Heart right ventricle (tissue), 16 donors: ENCODE data around the gene AGTR1. TPM values are rescaled to one million over a fixed set of nuclear protein-coding genes. Genes with fewer than 3 reads are reported as not detected.
A peak's percentile ranks its signal among the peaks of the same experiment; 100 is the strongest.
"Not testable (repeated sequence)": the region's sequence is repeated elsewhere in the genome, so short reads cannot be mapped to it uniquely, and the experiment has no call there.

Experiments used
- ATAC-seq, 8 donors: fragments of 200-7000 bp; cut with Tn5 transposase; one replicate each; pipeline ENCODE4 v1.9.1; 2020; ENCODE audit warnings: mild to moderate bottlenecking in 8 of 8, moderate library complexity in 8 of 8, moderate number of reproducible peaks in 1 of 8
- DNase-seq, 2 donors: peaks; one replicate each; pipeline ENCODE4 v3.0.0-alpha.2; 2020
- H3K27ac ChIP-seq, 10 donors: fragments of 200-600 bp; sonication (generic) in 2 of 10; one replicate each; pipeline versions ENCODE4 v1.5.0 to v1.8.0; 2020 to 2022; ENCODE audit warnings: mild to moderate bottlenecking in 3 of 10
- H3K27me3 ChIP-seq, 7 donors: fragments of 200-600 bp; one replicate each; pipeline ENCODE4 v1.8.0; 2021 to 2022; ENCODE audit warnings: mild to moderate bottlenecking in 2 of 7
- H3K36me3 ChIP-seq, 9 donors: fragments of 200-600 bp; sonication (generic) in 1 of 9; one replicate each; pipeline versions ENCODE4 v1.5.0 to v1.8.0; 2020 to 2022; ENCODE audit warnings: mild to moderate bottlenecking in 2 of 9
- H3K4me1 ChIP-seq, 9 donors: fragments of 200-600 bp; sonication (generic) in 1 of 9; one replicate each; pipeline versions ENCODE4 v1.5.0 to v1.8.0; 2020 to 2022; ENCODE audit warnings: mild to moderate bottlenecking in 4 of 9
- H3K4me3 ChIP-seq, 10 donors: fragments of 200-600 bp; sonication (generic) in 2 of 10; one replicate each; pipeline versions ENCODE4 v1.5.0 to v1.8.0; 2020 to 2022; ENCODE audit warnings: mild to moderate bottlenecking in 7 of 10, moderate library complexity in 2 of 10
- H3K9me3 ChIP-seq, 11 donors: fragments of 200-600 bp in 10 of 11; sonication (generic) in 2 of 11; one replicate each; pipeline versions ENCODE4 v1.5.0 to v1.8.0; 2013 to 2022; ENCODE audit warnings: mild to moderate bottlenecking in 2 of 11, control low read depth in 1 of 11, moderate library complexity in 1 of 11
- CTCF ChIP-seq, 9 donors: fragments of 200-600 bp; sonication (generic) in 2 of 9; IDR thresholded peaks; one replicate each; pipeline versions ENCODE4 v1.5.0 to v1.8.0; 2021 to 2022; ENCODE audit warnings: antibody characterized with exemption in 9 of 9, mild to moderate bottlenecking in 5 of 9, moderate library complexity in 1 of 9
- WGBS, 2 donors: extraction: QIAGEN DNeasy Blood & Tissue Kit; methylation state at CpG; one replicate each; pipeline ENCODE4 v1.1.7; 2013; ENCODE audit warnings: inconsistent platforms in 1 of 2; 5-methylcytosine and 5-hydroxymethylcytosine counted together
- intact Hi-C, 10 donors: fragments of 100-400 bp; cut with DNase I; formaldehyde crosslinking; loops; one replicate each; pipeline versions ENCODE4 v1.11.1 to v1.14.2; 2022
- polyA plus RNA-seq, 2 donors: library from polyadenylated mRNA; stranded (reverse); fragments of 200-250 nt; gene quantifications; one replicate each; pipeline ENCODE4 v1.2.3, GENCODE V29; 2013
- total RNA-seq, 10 donors: library from RNA; stranded (reverse); fragmentation: NEBNext Ultra II Directional in 3 of 10; extraction: Animal tissue kit (Norgen Biotek cat#: 25700) in 3 of 10; gene quantifications; one replicate each; pipeline versions ENCODE4 v1.2.1 to v1.2.4, GENCODE V29; 2021 to 2023
- donor health status: Arrhythmogenic right ventricular cardiomyopathy.
- donor health status: ischemic (EF 13 %, LVEDD 7.1; RV severe dilation, severe dysfunction).
- donor health status: healthy with polysubstance abuse.
- donor health status: DM: no; HTN: yes; CAD: no.
- donor health status: DM: no; HTN: no; CAD: no.
- donor health status: ischemic (EF 25% LVEDD 6.9; RV normal size, moderate dysfunction).
- donor health status: ischemic (EF 25% LVEDD 5.7; RV mildly dilated, moderate dysfunction).
- donor health status: healthy.
- donor health status: DM: yes; HTN: yes; CAD: no.
- donor health status: Ischemic cardiomyopathy.
- donor health status: ischemic (EF 35%, LVEDD 5.7; RV mildly dilated, moderate dysfunction).
- donor health status: nonischemic (EF 11% LVEDD 7.7; RV severe dilation, severe dysfunction).
- donor health status: DM: yes; HTN: yes; CAD: no.
- donor health status: PGD.
- donor health status: ischemic (EF 29% LVEDD 5.4; RV normal size, mild dysfunction).
- donor health status: nonischemic (EF 23%, LVEDD 6.1; RV moderate dilation, normal function).

The AGTR1 gene
- total and polyA plus RNA-seq, 12 donors, result 0.28 to 4.5 (median 0.99) TPM

DNA sequence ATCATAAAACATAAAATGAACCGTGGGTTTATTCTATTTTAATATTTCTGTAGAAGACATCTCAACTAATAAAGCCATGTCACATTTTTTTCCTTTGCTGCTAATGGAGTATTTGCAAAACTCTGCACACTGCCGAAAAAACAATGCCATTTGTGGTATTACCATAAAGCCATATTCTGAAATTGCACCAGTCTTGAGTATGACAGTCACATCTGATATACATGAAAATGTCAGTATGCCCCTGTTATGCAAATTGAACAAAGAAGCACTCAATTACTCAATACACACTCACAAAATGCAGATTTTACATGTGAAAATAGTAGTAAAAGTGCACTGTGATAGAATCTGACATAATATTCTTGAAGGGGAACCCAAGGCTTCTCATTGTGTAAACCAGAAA lies 74.7 kb downstream of the AGTR1 start:
- 40 to 61% methylated on average over 2 of the region's 2 CpGs for WGBS, 2 donors
- intact Hi-C loops, result loop anchor here in 1 of 10 donors (5.0 kb wide), 1 partner anchor 330 kb away; no protein-coding TSS in a partner anchor
- ATAC-seq (no peak), DNase-seq (no peak)
- Histone ChIP-seq H3K27me3 (no peaks in the 10 kb centered on the region), H3K4me3 (no peak overlapping the region), H3K4me1 (no peaks in the 10 kb centered on the region), H3K9me3 (peaks cover 0 to 23% (median 6%) of the 10 kb centered on the region in 11 donors), H3K36me3 (no peaks in the 10 kb centered on the region), H3K27ac (no peak overlapping the region)
- no peak for TF ChIP-seq CTCF (IDR thresholded peaks at IDR 0.05)

DNA sequence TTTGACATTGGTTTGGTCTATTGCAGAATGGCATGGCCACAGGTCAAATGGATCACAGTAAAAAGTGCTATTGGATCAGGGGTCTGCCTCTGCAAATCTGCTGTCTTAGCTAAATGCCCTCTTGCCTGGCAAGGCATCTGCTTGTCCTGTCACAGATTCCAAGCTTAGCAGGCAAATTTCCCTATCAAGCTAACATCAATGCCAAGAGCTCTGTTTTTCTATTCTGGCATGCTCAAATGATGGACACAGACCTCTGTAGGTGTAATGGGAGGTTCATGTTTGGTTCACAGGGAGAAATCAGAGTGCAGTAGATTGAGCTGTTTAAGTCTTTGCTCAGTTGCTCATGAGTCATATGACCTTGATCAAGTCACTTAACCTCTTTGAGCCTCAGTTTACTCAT lies 75.1 kb downstream of the AGTR1 start:
- no peak for ATAC-seq

GRCh38 chr3:148773805-148774204 lies 76.1 kb downstream of the AGTR1 start:
- no peak for DNase-seq
- Histone ChIP-seq H3K27ac (no peak overlapping the region), H3K36me3 (no peaks in the 10 kb centered on the region), H3K4me3 (no peak overlapping the region), H3K27me3 (no peaks in the 10 kb centered on the region), H3K9me3 (peaks cover 0 to 20% (median 4%) of the 10 kb centered on the region in 11 donors), H3K4me1 (no peaks in the 10 kb centered on the region)
- WGBS, 2 donors, result 64 to 71% methylated on average over 2 of the region's 2 CpGs
- intact Hi-C loops, result loop anchor here in 1 of 10 donors (5.0 kb wide), 1 partner anchor 328 kb away; no protein-coding TSS in a partner anchor
- TF ChIP-seq CTCF (IDR thresholded peaks at IDR 0.05), result no peak
- no peak for ATAC-seq

More for the DNA sequence above, 75.1 kb downstream of the AGTR1 start:
- H3K36me3 ChIP-seq, result no peaks in the 10 kb centered on the region
- H3K4me3 ChIP-seq, result no peak overlapping the region
- no peak overlapping the region for H3K27ac ChIP-seq
- H3K4me1 ChIP-seq, result no peaks in the 10 kb centered on the region
- TF ChIP-seq CTCF (IDR thresholded peaks at IDR 0.05), result no peak
- intact Hi-C loops, result loop anchor here in 1 of 10 donors (5.0 kb wide), 1 partner anchor 329 kb away; no protein-coding TSS in a partner anchor
- H3K9me3 ChIP-seq, result peaks cover 0 to 23% (median 6%) of the 10 kb centered on the region in 11 donors
- DNase-seq, result no peak
- H3K27me3 ChIP-seq, result no peaks in the 10 kb centered on the region

DNA sequence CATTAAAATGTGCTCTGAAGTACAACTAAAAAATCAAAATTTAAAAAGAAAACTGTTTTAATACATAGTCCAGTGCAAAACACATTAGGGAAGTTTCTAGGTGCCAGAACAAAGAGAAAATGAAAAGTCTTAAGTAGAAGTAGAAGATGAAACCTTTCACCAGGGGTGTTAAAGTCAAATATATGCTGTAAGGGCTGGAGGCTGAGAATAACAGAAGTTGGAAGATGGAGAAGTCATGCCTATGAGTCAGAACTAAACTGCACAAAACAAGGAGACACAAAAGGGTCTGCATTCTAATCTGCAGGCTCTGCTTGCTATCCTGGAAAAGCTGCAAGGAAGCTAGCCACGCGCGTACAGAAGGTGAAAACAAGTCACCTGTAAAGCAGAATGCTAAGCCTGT lies 81.2 kb downstream of the AGTR1 start:
- no peaks in the 10 kb centered on the region for H3K27me3 ChIP-seq
- H3K9me3 ChIP-seq, result peaks cover 0 to 6% (median 0%) of the 10 kb centered on the region in 11 donors
- 93 to 98% methylated on average over 3 of the region's 3 CpGs for WGBS, 2 donors
- intact Hi-C loops, result no loop called here
- ATAC-seq (no peak), DNase-seq (no peak)
- no peak overlapping the region for H3K4me3 ChIP-seq
- no peak for TF ChIP-seq CTCF (IDR thresholded peaks at IDR 0.05)
- H3K36me3 ChIP-seq, result no peaks in the 10 kb centered on the region
- H3K27ac ChIP-seq, result no peak overlapping the region
- H3K4me1 ChIP-seq, result no peaks in the 10 kb centered on the region

GRCh38 chr3:148785026-148785425 lies 87.3 kb downstream of the AGTR1 start:
- DNase-seq, H3K36me3 ChIP-seq, H3K27me3 ChIP-seq, ATAC-seq, H3K4me3 ChIP-seq, intact Hi-C loops: not testable (repeated sequence)
- H3K27ac ChIP-seq, result peak overlapping the region in 1 of 10 donors; percentile 31
- 81 to 82% methylated on average over 6 of the region's 6 CpGs for WGBS, 2 donors
- peaks cover 0 to 16% (median 0%) of the 10 kb centered on the region in 11 donors for H3K9me3 ChIP-seq
- H3K4me1 ChIP-seq, result peaks cover 0 to 10% (median 0%) of the 10 kb centered on the region in 9 donors

- peaks cover 0 to 12% (median 0%) of the 10 kb centered on the region in 11 donors for H3K9me3 ChIP-seq
- H3K27me3 ChIP-seq, H3K4me3 ChIP-seq, DNase-seq, H3K36me3 ChIP-seq, intact Hi-C loops, ATAC-seq, H3K27ac ChIP-seq: not testable (repeated sequence)
- peaks cover 0 to 18% (median 0%) of the 10 kb centered on the region in 9 donors for H3K4me1 ChIP-seq
- 86 to 89% methylated on average over 9 of the region's 9 CpGs for WGBS, 2 donors
Measured at GRCh38 chr3:148786159-148786558, 88.5 kb downstream of the AGTR1 start.
